H7 (cell line): ENCODE results near the gene MTA3. TPM values are rescaled to one million over a fixed set of nuclear protein-coding genes. Genes with fewer than 3 reads are reported as not detected.

Experiments used
- DNase-seq: peaks from one replicate; pipeline ENCODE4 v3.0.0; 2012
- H3K27me3 ChIP-seq: 2 replicates; pipeline ENCODE4 v1.6.0; 2011; ENCODE audit warnings: mild to moderate bottlenecking, low read length; ENCODE audit not compliant: control insufficient read depth, insufficient read depth
- H3K36me3 ChIP-seq: replicated peaks from 2 replicates; pipeline ENCODE4 v1.5.1; 2011; ENCODE audit warnings: low read length; ENCODE audit not compliant: control insufficient read depth, insufficient read depth
- H3K4me3 ChIP-seq: 2 replicates; pipeline ENCODE4 v1.5.1; 2011; ENCODE audit warnings: low read depth, mild to moderate bottlenecking, control low read depth, low read length, moderate library complexity; ENCODE audit not compliant: insufficient read depth
- total RNA-seq: library from RNA; depleted of rRNA; stranded (reverse); fragments of >200 nt; shearing (Covaris generic); gene quantifications from 2 replicates; pipeline ENCODE4 v1.2.3, GENCODE V29; 2014

MTA3 gene
- total RNA-seq, 1 experiment from 2014 or later, result 51.8 TPM

- peaks cover 15% of the 10 kb centered on the region for H3K36me3 ChIP-seq
- H3K4me3 ChIP-seq, result no peak overlapping the region
- no peaks in the 10 kb centered on the region for H3K27me3 ChIP-seq
- DNase-seq, result no peak
Observed at GRCh38 chr2:42648796-42649195, 80.4 kb downstream of the MTA3 start.

- no peak for DNase-seq
- Histone ChIP-seq H3K4me3 (no peak overlapping the region), H3K27me3 (no peaks in the 10 kb centered on the region)
Observed at GRCh38 chr2:42651057-42651456, 82.6 kb downstream of the MTA3 start.

GRCh38 chr2:42652086-42652485 is 83.7 kb downstream of the MTA3 start:
- DNase-seq, result no peak
- Histone ChIP-seq H3K36me3 (no peaks in the 10 kb centered on the region; the same call in 1 of the 2 replicates), H3K4me3 (no peak overlapping the region), H3K27me3 (no peaks in the 10 kb centered on the region)

More at GRCh38 chr2:42651057-42651456, 82.6 kb downstream of the MTA3 start:
- no peaks in the 10 kb centered on the region; the same call in 1 of the 2 replicates for H3K36me3 ChIP-seq

GRCh38 chr2:42653039-42653438 is 84.6 kb downstream of the MTA3 start:
- Histone ChIP-seq H3K4me3 (no peak overlapping the region), H3K27me3 (no peaks in the 10 kb centered on the region), H3K36me3 (no peaks in the 10 kb centered on the region; the same call in 1 of the 2 replicates)
- no peak for DNase-seq

DNA sequence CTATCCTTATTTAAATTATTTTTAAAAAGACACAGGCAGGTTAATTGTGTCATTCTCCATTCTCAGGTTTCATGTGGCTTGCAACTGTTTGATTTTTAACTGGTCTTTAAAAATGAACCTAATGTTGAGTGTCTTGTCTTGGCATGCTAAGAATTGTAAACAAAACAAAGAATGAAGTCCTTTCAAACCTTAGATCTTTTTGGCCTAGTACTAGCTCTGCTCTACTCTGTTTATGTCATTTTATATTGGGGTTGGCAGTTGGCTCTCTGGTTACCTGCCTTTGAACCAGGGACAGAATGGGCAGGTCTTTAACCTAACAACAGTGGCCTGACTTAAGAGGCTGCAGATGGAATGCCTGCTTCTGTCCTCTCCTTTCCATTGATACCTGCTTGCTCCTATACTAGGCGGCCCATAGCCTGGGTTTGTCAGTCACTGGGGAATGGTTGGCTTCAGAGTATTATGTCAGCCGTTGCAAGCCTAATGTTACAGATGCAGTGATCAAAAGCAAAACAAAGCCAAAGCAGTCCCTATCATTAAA is 85.5 kb downstream of the MTA3 start:
- Histone ChIP-seq H3K36me3 (0 out of 2 replicates have a peak, but pooled peaks cover 2% of the 10 kb centered on the region), H3K4me3 (no peak overlapping the region), H3K27me3 (no peaks in the 10 kb centered on the region)
- no peak for DNase-seq

GRCh38 chr2:42658306-42658705 is 89.9 kb downstream of the MTA3 start:
- DNase-seq, result no peak

DNA sequence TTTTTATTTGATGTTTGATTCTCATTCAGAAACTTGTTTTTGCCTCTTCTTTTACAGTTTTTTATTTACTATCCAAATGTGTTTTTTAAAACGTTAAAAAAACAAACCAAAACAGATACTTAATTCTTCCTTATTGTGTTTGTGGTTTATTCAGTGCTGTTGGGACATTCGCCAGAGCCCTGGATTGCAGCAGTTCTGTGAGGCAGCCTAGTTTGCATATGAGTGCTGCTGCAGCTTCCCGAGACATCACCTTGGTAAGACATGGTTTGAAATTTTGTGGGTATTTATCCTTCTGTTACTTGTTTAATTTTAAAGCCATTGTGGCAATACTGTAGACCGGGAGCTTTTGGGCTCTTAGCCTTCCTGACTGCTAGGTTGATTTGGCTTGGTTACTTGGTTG is 91.2 kb downstream of the MTA3 start:
- Histone ChIP-seq H3K4me3 (no peak overlapping the region), H3K36me3 (peaks cover 7% of the 10 kb centered on the region), H3K27me3 (no peaks in the 10 kb centered on the region)
- DNase-seq, result no peak

More at GRCh38 chr2:42658306-42658705, 89.9 kb downstream of the MTA3 start:
- Histone ChIP-seq H3K36me3 (peaks cover 5% of the 10 kb centered on the region), H3K27me3 (no peaks in the 10 kb centered on the region), H3K4me3 (no peak overlapping the region)

DNA sequence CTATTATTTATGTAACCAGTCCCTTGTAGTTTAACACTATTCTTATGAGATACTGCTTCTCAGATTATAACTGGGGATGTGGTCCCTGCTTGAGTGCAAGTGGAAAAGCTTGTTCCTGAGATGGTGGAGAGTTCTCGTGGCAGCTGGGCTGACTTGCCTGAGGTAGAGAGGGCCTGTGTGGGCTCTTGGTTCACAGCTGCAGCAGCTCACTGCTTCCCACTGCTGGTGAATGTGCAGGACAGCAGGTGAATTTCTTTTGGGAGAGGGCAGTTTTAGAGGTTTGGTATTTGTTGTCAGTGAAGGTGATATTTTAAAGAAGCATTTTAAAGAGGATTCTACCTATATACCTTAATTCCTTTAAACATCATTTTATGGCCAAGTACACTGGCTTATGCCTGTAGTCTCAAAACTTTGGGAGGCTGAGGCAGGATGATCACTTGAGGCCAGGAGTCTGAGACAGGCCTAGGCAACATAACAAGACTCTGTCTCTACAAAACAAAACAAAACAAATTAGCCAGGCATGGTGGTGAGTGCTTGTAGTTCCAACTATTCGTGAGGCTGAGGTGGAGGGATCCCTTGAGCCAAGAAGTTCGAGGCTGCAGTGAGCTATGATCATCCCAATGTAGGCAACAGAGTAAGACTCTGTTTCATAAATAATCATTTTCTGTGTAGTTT is 94.8 kb downstream of the MTA3 start:
- H3K4me3 ChIP-seq, result no peak overlapping the region

GRCh38 chr2:42663828-42664227 is 95.4 kb downstream of the MTA3 start:
- H3K4me3 ChIP-seq, result no peak overlapping the region
- peaks cover 6% of the 10 kb centered on the region for H3K36me3 ChIP-seq
- no peak for DNase-seq
- no peaks in the 10 kb centered on the region for H3K27me3 ChIP-seq

More for the DNA sequence above, 94.8 kb downstream of the MTA3 start:
- Histone ChIP-seq H3K36me3 (peaks cover 7% of the 10 kb centered on the region), H3K27me3 (no peaks in the 10 kb centered on the region)
- DNase-seq, result peak; percentile 54

DNA sequence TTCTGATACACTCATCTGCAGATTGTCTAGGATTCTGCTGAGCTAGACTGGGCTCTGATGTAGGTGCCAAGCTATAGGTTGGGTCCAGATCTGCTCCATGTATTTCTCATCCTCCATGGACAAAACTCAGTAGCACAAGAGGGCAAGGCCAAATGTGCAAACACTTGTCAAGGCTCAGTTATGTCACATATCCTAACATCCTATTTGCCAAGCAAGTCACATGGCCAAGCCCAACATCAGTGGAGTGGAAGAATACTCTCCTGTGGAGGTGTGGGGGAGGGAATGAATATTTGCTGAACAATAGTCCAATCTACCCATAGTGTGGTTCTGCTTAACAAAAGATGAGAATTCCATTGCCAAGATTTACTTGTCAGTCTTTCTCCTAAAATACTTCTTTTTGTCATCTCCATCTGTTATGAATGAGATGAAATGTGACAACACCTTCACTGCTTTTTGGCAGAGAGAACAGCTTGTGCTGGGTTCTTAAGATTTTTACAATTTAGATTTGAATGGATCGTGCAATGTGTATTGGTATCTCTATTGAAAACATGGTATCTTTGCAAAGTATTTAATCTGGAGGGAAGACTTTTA is 105.7 kb downstream of the MTA3 start:
- no peak overlapping the region for H3K4me3 ChIP-seq
- no peaks in the 10 kb centered on the region; the same call in 1 of the 2 replicates for H3K36me3 ChIP-seq
- DNase-seq, result no peak
- H3K27me3 ChIP-seq, result no peaks in the 10 kb centered on the region

DNA sequence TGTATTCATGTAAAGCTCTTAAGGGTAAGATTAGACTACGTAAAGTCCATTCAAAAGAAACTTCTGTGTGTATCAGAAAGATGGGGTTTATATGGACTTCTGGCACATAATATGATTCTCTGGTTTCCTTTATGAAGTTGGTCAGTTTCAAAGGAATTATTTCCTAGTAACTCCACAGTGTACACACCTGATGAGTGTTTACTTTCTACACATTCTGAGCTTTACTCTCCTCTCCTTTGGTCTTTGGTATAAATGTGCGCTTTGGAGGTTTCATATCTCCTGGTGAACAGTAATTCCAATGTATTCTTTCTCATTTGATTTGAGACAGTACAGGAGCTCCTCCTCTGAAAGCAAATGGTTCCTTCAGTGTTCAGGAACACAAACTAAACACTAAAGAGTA is 107.4 kb downstream of the MTA3 start:
- no peak overlapping the region for H3K4me3 ChIP-seq
- no peaks in the 10 kb centered on the region for H3K27me3 ChIP-seq
- DNase-seq, result no peak
- no peaks in the 10 kb centered on the region; the same call in 1 of the 2 replicates for H3K36me3 ChIP-seq

- Histone ChIP-seq H3K36me3 (peaks cover 5% of the 10 kb centered on the region), H3K27me3 (no peaks in the 10 kb centered on the region), H3K4me3 (no peak overlapping the region)
- DNase-seq, result no peak
Observed at GRCh38 chr2:42685303-42685702, 116.9 kb downstream of the MTA3 start.

DNA sequence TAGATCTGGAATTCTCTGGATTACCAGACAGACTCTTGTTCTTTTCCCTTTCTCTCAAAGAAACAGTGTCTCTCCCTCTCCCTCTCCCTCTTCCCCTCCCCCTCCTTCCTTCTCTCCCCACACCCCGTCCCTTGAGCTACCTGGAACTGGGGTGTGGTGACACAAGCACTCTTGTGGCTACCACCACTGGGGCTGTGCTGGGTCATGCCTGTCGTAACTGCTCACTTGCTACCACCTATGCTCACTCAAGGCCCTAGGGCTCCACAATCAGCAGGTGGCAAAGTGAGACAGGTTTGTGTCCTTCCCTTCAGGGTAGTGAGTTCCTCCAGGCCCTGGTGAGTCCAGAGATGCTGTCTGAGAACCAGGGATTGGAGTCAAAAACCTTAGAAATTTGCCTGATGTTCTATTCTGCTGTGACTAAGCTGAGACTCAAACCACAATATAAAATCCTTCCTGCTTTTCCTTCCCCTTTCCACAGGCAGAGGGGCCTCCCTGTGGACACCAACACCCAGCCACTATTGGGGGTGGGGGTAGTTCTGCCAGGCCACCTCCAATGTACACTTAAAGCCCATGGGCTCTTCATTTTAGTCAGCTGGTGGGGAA is 124.7 kb downstream of the MTA3 start:
- H3K36me3 ChIP-seq, result peaks cover 4% of the 10 kb centered on the region
- H3K27me3 ChIP-seq, result no peaks in the 10 kb centered on the region
- DNase-seq, result no peak
- H3K4me3 ChIP-seq, result no peak overlapping the region

DNA sequence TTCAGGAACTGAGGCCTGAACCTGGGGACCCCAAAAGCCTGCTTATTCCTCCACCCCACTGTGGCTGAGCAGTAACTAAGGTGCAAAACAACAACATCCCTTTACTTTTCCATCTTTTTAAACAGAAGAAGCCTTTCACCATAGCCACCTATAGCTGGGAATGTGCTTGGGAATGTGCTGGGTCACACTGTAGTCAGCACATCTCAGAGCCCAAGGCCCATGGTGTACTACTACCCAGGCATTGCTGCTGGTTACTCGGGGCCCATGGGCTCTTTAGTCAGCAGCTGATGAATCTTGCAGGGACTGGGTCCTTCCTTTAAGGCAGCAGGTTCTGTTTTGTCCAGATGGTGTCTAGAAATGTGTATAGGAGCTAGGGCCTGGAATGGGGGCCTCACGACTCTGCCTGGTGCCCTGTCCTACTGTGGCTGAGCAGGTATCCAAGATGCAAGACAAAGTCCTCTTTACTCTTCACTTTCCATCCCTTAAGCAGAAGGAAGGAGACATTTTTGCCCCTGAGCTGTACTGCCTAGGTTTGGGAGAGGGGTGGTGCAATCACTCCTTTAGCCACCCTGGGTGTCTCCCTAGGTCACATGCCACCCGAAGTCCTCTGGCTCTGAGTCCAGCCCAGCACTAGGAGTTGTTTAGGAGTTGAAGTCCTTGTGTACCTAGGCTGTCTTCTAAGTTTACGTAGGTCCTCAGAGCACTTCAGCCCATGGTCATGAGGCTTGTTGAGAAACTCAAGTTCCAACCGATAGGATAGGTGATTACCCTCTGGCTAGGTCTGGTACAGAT is 125.5 kb downstream of the MTA3 start:
- peaks cover 4% of the 10 kb centered on the region for H3K36me3 ChIP-seq
- DNase-seq, result no peak
- no peaks in the 10 kb centered on the region for H3K27me3 ChIP-seq
- no peak overlapping the region for H3K4me3 ChIP-seq
